Vagina (tissue), 2 donors: ENCODE measurements around the gene GSTM2. TPM values are rescaled to one million over a fixed set of nuclear protein-coding genes. Genes with fewer than 3 reads are reported as not detected.

ENCODE experiments used
- DNase-seq, 2 donors: peaks; one replicate each; pipeline ENCODE4 v3.0.0-alpha.2; 2017; ENCODE audit errors: extremely low spot score in 2 of 2
- H3K27ac ChIP-seq: fragments of 200-600 bp; sonication (generic); one replicate; pipeline ENCODE4 v1.5.1; 2019
- H3K27me3 ChIP-seq: fragments of 200-600 bp; sonication (generic); one replicate; pipeline ENCODE4 v1.5.1; 2019
- H3K36me3 ChIP-seq, 2 donors: fragments of 200-600 bp; sonication (generic); one replicate each; pipeline ENCODE4 v1.5.1; 2017 to 2019
- H3K4me1 ChIP-seq: fragments of 200-600 bp; sonication (generic); one replicate; pipeline ENCODE4 v1.5.1; 2019
- H3K4me3 ChIP-seq, 2 donors: fragments of 200-600 bp; sonication (generic); 1 replicate in 1 of 2; 2 replicates in 1 of 2; pipeline ENCODE4 v1.5.1; 2016 to 2019
- H3K9me3 ChIP-seq: fragments of 200-600 bp; sonication (generic); one replicate; pipeline ENCODE4 v1.5.1; 2019
- POLR2A ChIP-seq, 2 donors: fragments of 450-650 bp; IDR thresholded peaks; one replicate each; pipeline ENCODE4 v1.6.1; 2017; ENCODE audit warnings: antibody characterized with exemption in 2 of 2, mild to moderate bottlenecking in 2 of 2, moderate library complexity in 2 of 2
- POLR2AphosphoS5 ChIP-seq, 2 donors: sonication (generic); formaldehyde crosslinking; IDR thresholded peaks; one replicate each; pipeline ENCODE4 v1.9.0; 2017; ENCODE audit warnings: antibody characterized with exemption in 2 of 2, mild to moderate bottlenecking in 2 of 2, low read depth in 1 of 2; ENCODE audit not compliant: insufficient read depth in 1 of 2
- intact Hi-C: fragments of 100-400 bp; cut with DNase I; formaldehyde crosslinking; loops from one replicate; pipeline ENCODE4 v1.15.1; 2023
- total RNA-seq: library from RNA; depleted of rRNA; stranded (reverse); fragments of >200 nt; gene quantifications from one replicate; pipeline ENCODE4 v1.2.3, GENCODE V29; 2016
- TF ChIP-seq, protein P1 (sequence below), 3 experiments: fragments of 450-650 bp in 2 of 3; fragments of 200-600 bp in 1 of 3; sonication (generic) in 1 of 3; IDR thresholded peaks; one replicate each; pipeline ENCODE4 v1.5.1; 2017 to 2019; ENCODE audit warnings: antibody characterized with exemption in 3 of 3, mild to moderate bottlenecking in 2 of 3, moderate library complexity in 2 of 3

GSTM2 gene
- 130 TPM for total RNA-seq

DNA sequence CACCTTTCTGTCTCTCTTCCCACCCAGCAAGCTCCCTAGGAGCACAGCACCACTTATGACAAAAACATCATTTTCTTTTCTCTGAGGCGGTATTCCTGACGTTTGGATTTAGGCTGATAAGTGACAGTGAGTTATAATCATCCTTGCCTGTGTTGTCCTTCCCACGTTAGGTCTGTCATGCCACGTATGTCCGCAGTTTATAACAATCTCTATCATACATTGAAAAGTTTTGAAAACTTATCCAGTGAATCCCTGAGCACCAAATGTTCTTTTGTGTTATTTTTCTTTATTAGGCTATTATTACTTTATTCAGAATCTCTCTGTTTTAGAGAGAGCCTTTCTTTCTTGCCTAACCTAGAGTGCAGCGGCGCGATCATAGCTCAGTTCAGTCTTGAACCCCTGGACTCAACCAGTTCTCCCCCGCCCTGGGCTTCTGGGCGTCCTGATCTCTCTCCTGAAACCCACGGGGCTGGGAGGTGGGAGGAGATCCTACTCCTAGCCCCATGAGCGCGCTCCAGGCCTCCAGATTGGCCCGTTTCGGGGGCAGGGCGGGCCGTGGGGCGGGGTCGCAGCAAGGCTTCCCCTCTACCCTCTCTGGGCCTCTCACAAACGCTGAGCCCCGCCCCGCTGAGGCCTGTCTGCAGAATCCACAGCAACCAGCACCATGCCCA lies at the start of gene GSTM2:
GSTM2 (plus strand) TSS at position 606 of the 671 bp plus-strand sequence; CDS start at position 665, 59 bp downstream.
- intact Hi-C loops = no loop called here
- Histone ChIP-seq H3K27ac (peak within 1 kb of the TSS; percentile 72), H3K4me1 (peaks cover 5% of the 10 kb centered on the region), H3K4me3 (peak within 1 kb of the TSS; percentile 61 to 66), H3K9me3 (no peaks in the 10 kb centered on the region), H3K27me3 (no peaks in the 10 kb centered on the region), H3K36me3 (no peaks in the 10 kb centered on the region)
- peak; percentile 63 to 85 for TF ChIP-seq POLR2AphosphoS5 (IDR thresholded peaks at IDR 0.05; ENCODE audit: insufficient read depth in 1 of 2, low read depth in 1 of 2)
- TF ChIP-seq, protein P1, sequence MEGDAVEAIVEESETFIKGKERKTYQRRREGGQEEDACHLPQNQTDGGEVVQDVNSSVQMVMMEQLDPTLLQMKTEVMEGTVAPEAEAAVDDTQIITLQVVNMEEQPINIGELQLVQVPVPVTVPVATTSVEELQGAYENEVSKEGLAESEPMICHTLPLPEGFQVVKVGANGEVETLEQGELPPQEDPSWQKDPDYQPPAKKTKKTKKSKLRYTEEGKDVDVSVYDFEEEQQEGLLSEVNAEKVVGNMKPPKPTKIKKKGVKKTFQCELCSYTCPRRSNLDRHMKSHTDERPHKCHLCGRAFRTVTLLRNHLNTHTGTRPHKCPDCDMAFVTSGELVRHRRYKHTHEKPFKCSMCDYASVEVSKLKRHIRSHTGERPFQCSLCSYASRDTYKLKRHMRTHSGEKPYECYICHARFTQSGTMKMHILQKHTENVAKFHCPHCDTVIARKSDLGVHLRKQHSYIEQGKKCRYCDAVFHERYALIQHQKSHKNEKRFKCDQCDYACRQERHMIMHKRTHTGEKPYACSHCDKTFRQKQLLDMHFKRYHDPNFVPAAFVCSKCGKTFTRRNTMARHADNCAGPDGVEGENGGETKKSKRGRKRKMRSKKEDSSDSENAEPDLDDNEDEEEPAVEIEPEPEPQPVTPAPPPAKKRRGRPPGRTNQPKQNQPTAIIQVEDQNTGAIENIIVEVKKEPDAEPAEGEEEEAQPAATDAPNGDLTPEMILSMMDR (IDR thresholded peaks at IDR 0.05) = no peak
- no peak for DNase-seq

DNA sequence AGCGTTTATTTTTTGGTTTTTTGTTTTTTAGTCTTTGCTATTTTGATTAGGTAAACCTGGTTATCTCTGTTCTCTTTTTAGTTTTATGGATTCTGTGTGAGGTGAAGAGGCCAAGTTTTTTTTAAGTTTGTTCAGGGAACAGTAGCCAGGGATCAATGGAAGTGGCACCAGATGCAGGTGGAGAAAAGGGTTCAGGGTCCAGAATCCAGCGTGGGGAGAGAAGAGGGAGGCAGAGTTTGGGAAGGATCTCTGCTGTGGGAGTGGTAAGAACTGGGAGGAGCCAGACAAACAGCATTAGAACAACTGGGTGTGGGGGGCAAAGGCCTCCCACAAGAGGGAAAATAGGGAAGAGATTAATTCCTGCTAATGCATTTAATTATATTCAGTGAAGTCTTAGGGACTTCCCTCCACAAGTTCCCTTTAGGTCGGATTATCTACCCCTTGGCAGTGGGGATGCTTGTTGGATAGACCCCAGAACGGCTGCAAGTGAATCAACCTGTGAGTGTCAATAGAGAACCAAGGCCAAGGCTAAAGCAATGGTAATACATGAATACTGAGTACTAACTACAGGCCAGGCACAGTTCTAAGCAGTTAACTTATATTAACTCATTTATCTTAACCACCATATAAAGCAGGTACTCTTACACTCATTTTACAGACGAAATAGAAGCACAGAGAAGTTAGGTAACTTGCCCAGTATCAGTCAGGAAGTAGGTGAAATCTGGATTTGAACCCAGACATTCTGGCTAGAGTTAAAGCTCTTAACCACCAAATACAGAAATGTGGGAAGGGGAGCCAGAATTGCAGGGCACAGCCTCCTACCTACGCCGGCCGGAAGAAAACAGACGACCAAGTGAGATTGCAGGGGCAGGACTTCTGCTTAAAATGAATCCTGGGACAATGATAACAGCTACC lies 48.9 kb upstream of the GSTM2 start:
- no peak for DNase-seq
- H3K27me3 ChIP-seq = no peaks in the 10 kb centered on the region
- H3K9me3 ChIP-seq = no peaks in the 10 kb centered on the region
- no peak for TF ChIP-seq POLR2AphosphoS5 (IDR thresholded peaks at IDR 0.05; ENCODE audit: insufficient read depth in 1 of 2, low read depth in 1 of 2)
- TF ChIP-seq, protein P1 (IDR thresholded peaks at IDR 0.05) = no peak
- TF ChIP-seq POLR2A (IDR thresholded peaks at IDR 0.05) = no peak
- H3K4me3 ChIP-seq = peak overlapping the region; percentile 69 to 83
- H3K27ac ChIP-seq = peak overlapping the region; percentile 91
- intact Hi-C loops = no loop called here
- no peaks in the 10 kb centered on the region for H3K36me3 ChIP-seq
- H3K4me1 ChIP-seq = peaks cover 40% of the 10 kb centered on the region

DNA sequence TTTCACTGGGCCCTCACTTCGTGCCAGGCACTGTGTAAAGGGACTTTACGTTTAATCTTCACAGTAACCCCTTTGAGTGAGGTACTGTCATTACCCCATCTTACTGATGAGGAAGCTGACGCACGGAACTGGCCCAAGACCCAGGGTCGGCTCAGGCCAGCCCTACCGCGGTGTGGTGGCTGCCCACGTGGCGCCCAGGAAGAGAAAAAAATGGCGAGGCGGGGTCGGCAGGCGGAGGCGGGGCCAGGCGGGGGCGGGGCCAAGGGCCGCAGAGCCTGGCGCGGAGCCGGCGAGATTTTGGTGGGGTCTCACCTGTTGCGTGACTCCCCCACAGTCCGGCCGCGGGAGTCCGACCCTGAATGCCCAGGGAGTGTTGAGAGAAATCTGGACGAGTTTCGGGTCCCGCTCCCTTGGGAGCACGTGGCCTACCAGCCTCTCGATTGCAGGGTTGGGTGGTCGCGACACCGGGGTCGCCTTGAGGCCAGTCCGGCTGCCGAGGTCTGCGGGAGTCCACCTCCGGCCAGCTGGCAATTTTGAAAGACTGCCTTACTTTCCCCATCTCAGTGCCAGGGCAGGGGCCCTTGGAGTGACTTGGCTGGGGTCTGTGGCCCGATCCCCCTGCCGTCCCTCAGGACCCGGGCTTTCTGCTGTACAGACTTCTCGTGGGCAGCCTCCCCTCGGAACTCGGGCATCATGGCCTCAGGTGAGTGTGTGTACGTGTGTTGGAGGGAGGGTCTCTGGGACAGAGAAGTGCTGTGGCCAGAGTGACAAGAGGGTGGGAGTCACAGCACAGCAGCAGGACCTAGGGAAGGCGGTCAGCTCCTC lies 48.1 kb upstream of the GSTM2 start, which contains the start of the genes AMPD2 and GNAT2:
AMPD2 (plus strand) TSS at position 262 of the 825 bp plus-strand sequence. CDS start 1,339 bp downstream, outside the sequence.
GNAT2 (minus strand) TSS at position 41 of the 825 bp plus-strand sequence. CDS start 6,746 bp downstream, outside the sequence.
- peak within 1 kb of the TSS; percentile 69 to 83 for H3K4me3 ChIP-seq
- TF ChIP-seq, protein P1 (IDR thresholded peaks at IDR 0.05) = no peak
- peak in 1 of 2 donors; percentile 79 for TF ChIP-seq POLR2AphosphoS5 (IDR thresholded peaks at IDR 0.05; ENCODE audit: insufficient read depth in 1 of 2, low read depth in 1 of 2)
- peak in 1 of 2 donors; percentile 48 for TF ChIP-seq POLR2A (IDR thresholded peaks at IDR 0.05)
- H3K27ac ChIP-seq = peak within 1 kb of the TSS; percentile 91
- peaks cover 48% of the 10 kb centered on the region for H3K4me1 ChIP-seq
- no peaks in the 10 kb centered on the region for H3K27me3 ChIP-seq
- no peaks in the 10 kb centered on the region for H3K36me3 ChIP-seq
- intact Hi-C loops = loop anchor here (10.0 kb wide), 1 partner anchor 75 kb away; the partner anchor contains the start of gene GNAI3
- DNase-seq = peak in 1 of 2 donors; percentile 90
- no peaks in the 10 kb centered on the region for H3K9me3 ChIP-seq

DNA sequence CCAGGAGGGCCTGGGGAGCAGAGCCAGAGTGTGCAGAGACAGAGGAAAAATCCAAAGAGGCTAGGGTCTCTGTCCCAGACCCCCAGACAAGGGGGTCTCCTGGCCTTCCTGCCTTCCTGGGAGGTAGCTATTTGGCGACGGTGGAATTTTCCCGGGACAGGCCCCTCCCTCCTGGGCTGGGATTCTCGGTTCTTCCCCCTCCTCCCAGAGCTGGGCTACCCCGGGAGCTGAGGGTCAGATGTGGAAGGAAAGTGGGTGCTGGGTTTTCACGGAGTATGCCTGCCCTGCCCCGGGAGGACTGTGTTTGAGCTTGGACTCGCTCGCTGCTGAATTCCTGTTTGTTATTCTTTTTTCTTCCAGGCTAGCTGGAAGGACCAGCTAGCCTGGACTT lies 47.5 kb upstream of the GSTM2 start:
- no peak for TF ChIP-seq POLR2A (IDR thresholded peaks at IDR 0.05)
- TF ChIP-seq, protein P1 (IDR thresholded peaks at IDR 0.05) = no peak
- no peak for TF ChIP-seq POLR2AphosphoS5 (IDR thresholded peaks at IDR 0.05; ENCODE audit: insufficient read depth in 1 of 2, low read depth in 1 of 2)
- Histone ChIP-seq H3K27ac (peak overlapping the region; percentile 91), H3K9me3 (no peaks in the 10 kb centered on the region), H3K4me3 (peak overlapping the region; percentile 69 to 83), H3K27me3 (no peaks in the 10 kb centered on the region), H3K4me1 (peaks cover 54% of the 10 kb centered on the region), H3K36me3 (no peaks in the 10 kb centered on the region)
- peak in 1 of 2 donors; percentile 89 for DNase-seq
- intact Hi-C loops = loop anchor here (10.0 kb wide), 1 partner anchor 76 kb away; the partner anchor contains the start of gene GNAI3
